HG02588 (cell line): ENCODE measurements around the gene CLEC11A.
"Not testable (repeated sequence)": the region's sequence is repeated elsewhere in the genome, so short reads cannot be mapped to it uniquely, and the experiment has no call there.

Experiments
- ATAC-seq: cut with Tn5 transposase; IDR thresholded peaks from one replicate; pipeline ENCODE4 v1.9.1; 2021; ENCODE audit warnings: mild to moderate bottlenecking, moderate library complexity; ENCODE audit not compliant: unreplicated experiment

The CLEC11A gene

DNA sequence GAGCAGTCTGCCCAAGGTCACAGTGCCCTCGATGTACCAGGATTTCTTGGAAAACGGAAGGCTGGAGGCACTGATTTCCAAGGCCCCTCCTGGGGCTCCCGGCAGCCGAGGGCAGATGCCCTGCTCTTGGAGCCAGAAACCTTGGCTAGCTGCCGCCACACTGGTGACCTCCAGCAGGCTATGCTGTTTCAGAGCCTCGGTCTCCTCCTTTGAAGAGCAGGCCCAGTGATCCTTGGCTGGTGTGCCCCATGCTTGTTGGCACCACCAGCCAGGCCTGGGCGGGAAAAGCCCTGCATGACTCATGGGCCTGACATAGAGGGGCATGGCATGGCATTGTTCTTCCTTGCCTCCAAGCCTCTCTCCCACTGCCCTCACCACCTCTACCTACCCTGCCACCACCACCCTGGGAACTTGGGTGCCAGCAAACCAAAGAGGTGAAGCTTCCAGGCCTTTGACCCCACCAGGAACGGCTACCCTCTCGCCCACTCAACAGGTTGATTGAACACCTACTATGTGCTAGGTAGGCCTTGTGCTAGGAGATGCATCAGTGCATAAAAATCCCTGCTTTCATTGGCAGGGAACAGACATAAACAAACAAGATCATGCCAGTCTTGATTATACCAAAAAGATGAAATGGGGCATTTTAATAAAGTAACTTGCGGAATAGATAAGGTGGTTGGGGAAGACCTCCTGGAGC lies 1.6 kb upstream of the CLEC11A start:
- ATAC-seq, result no peak

- ATAC-seq, result no peak
Observed at GRCh38 chr19:50722201-50723013, 757 bp upstream of the CLEC11A start.

DNA sequence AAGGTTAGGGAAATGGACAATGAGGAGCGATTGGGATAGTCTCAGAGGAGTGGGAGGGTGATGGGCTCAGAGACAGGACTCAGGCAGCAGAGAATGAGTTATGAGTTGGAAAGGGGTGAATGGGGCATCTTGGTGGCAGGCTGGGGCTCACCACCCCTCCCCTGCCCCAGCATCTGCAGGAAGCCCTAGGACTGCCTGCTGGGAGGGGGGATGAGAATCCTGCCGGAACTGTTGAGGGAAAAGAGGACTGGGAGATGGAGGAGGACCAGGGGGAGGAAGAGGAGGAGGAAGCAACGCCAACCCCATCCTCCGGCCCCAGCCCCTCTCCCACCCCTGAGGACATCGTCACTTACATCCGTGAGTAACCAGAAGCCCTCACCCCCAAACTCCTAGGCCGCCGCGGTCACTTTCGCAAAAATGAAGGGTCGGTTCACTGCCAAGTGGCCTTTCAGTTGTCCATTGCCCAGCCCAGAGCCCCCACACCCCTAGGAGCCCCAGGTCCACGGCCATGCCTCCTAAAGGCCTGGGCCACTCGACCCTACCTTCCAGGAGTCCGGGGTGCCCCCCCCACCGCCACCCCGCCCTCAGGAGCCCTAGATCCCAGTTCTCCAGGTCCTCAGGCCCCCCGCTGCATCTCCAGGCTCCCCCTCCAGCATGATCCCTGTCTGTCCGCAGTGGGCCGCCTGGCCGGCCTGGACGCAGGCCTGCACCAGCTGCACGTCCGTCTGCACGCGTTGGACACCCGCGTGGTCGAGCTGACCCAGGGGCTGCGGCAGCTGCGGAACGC lies 764 bp downstream of the CLEC11A start:
- no peak for ATAC-seq

- ATAC-seq, result peak; percentile 69
Observed at GRCh38 chr19:50724522-50725217, 1.5 kb downstream of the CLEC11A start.

- no peak for ATAC-seq
Observed at GRCh38 chr19:50725218-50725910, 2.2 kb downstream of the CLEC11A start.

GRCh38 chr19:50725911-50726230 lies 2.7 kb downstream of the CLEC11A start:
- no peak for ATAC-seq

- ATAC-seq, result no peak
Observed at GRCh38 chr19:50728084-50728737, 5.0 kb downstream of the CLEC11A start.

- ATAC-seq, result no peak
Observed at GRCh38 chr19:50729894-50730293, 6.7 kb downstream of the CLEC11A start.

GRCh38 chr19:50735869-50736268 lies 12.7 kb downstream of the CLEC11A start:
- no peak for ATAC-seq

- ATAC-seq, result no peak
Observed at GRCh38 chr19:50736338-50736737, 13.2 kb downstream of the CLEC11A start.

DNA sequence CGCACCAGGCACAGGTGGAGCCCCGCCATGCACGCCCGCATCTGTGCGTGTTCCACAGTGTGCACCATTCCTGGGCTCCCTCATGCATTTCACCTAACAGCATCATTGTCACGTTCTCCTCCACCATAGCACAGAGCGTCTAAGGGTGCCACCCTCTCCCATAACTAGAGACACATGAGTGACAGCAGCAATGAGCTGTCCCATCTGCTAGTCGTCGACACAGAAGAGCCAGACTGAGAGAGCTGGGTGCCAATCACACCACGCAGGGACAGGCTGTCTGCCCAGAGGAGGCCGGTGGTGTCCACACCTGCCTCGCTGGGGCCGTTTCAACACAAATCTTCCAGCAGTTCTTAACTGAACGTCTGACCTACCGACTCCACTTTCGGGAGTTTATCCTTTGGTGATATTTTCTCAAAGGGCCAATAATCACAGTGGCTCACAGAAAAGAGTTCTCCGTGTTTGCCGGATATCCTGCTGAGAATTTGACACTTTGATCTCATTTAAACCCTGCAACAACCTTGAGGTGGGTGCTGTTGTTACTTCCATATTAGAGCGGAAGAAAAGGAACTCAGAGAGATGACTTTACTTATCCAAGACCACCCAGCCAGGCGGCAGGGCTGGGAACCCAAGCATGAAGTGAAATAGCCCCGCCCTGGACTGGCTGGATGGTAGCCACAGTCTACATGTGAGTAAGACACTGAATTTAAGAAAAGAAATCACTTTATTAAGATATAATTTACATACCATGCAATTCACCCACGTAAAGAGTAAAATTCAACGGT lies 16.2 kb downstream of the CLEC11A start:
- no peak for ATAC-seq

GRCh38 chr19:50739914-50740426 lies 16.8 kb downstream of the CLEC11A start:
- no peak for ATAC-seq

GRCh38 chr19:50741179-50741933 lies 18.2 kb downstream of the CLEC11A start:
- ATAC-seq, result no peak

GRCh38 chr19:50743537-50743936 lies 20.4 kb downstream of the CLEC11A start:
- ATAC-seq, result no peak

- no peak for ATAC-seq
Observed at GRCh38 chr19:50745221-50745620, 22.1 kb downstream of the CLEC11A start.

DNA sequence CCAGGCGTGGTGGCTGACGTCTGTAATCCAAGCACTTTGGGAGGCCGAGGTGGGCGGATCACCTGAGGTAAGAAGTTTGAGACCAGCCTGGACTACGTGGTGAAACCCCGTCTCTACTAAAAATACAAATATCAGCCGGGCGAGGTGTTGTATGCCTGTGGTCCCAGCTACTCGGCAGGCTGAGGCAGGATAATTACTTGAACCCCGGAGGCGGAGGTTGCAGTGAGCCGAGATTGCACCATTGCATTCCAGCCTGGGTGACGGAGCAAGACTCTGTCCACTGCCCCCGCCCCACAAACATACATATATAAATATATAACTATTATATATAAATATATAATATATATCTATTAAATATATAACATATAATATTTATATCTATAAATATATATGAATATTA lies 24.0 kb downstream of the CLEC11A start:
- ATAC-seq, result not testable (repeated sequence)

GRCh38 chr19:50749490-50749889 lies 26.3 kb downstream of the CLEC11A start:
- no peak for ATAC-seq

GRCh38 chr19:50750010-50750409 lies 26.8 kb downstream of the CLEC11A start:
- no peak for ATAC-seq
